ENCODE measurements around the gene DENND5B.
"Not testable (repeated sequence)": the region's sequence is repeated elsewhere in the genome, so short reads cannot be mapped to it uniquely, and the experiment has no call there.

DENND5B gene

GRCh38 chr12:31590642-31591379, at the start of gene DENND5B:
Gene DENND5B (minus strand): TSS chr12:31591136. CDS start chr12:31590832, 304 bp downstream.
- no peak for DNase-seq (ENCODE audit: low read depth in 2 of 2, low spot score in 1 of 2)

GRCh38 chr12:31634620-31635019, 43.7 kb upstream of the DENND5B start:
- DNase-seq (ENCODE audit: low read depth in 2 of 2, low spot score in 1 of 2), result no peak

GRCh38 chr12:31633464-31633863, 42.5 kb upstream of the DENND5B start:
- DNase-seq (ENCODE audit: low read depth in 2 of 2, low spot score in 1 of 2), result no peak

GRCh38 chr12:31631809-31632208, 40.9 kb upstream of the DENND5B start:
- no peak for DNase-seq (ENCODE audit: low read depth in 2 of 2, low spot score in 1 of 2)

DNA sequence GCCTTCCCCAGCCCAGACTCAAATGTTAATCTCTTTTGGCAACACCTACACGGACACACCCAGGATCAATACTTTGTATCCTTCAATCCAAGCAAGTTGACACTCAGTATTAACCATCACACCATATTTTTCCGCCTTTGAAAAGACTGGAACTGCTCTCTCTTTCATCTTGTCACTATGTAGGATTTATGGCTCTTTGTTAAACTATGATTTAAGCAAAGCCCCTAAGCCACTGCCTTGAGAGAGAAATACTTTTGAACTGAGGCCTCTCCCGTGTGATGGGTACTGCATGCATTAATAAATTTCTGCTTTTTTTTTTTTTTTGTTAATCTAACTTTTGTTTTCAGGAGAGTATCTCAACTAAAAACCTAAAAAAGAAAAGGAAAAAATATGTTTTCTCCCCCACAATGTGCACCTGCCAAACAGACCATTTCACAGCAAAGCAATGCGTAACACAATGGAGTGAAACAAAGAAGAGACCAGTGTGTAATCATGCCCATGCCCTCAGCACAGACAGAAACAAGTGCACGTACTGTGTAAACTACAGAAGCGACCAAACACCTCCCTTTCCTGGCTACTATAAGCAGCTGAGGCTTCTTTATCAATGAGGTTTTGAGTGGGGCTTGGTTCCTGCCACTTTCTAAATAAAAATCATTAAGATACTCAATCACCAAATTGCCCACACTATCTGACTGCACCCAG, 40.2 kb upstream of the DENND5B start:
- no peak for DNase-seq (ENCODE audit: low read depth in 2 of 2, low spot score in 1 of 2)

DNA sequence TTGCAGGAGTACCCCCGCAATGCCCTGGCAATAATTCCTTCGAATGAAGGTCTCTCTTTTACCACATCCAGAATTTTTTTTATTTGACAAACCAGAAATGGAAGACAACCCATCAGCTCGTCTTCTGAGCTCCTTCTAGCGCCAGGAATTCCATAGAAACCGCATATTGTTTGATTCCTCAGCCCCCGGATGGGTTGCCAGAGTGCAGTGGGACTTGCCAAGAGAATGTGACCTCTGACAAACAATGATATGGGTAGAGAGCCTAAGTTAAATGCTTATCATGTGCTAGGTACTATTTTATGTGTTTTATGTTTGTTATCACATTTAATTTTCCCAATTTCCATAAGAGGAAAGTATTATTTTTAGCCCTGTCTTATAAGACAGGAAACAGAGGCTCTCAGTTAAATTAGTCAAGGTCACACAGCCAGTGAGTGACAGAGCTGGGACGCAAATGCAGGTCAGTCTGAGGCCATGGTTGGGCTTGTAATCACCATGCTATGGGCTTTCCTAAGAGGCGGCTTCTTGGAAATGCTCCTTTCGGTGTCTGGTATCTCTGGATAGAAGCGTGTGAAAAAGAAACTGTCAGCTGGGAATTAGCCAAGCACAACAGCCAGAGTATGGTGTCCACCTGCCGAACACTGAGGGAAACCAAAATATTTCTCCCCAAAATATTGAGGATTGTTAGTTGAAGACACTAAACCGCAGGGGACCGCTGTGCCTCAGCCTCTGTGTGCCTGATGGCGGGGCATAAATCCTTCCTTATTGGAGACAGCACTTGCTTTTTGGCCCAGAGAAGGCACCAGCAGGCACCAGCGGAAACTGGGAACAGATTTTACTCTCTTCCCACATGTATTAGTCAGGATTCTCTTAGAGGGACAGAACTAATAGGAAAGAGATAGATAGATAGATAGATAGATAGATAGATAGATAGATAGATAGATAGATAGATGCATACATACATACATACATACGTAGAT, 39.1 kb upstream of the DENND5B start:
- no peak for DNase-seq (ENCODE audit: low read depth in 2 of 2, low spot score in 1 of 2)

DNA sequence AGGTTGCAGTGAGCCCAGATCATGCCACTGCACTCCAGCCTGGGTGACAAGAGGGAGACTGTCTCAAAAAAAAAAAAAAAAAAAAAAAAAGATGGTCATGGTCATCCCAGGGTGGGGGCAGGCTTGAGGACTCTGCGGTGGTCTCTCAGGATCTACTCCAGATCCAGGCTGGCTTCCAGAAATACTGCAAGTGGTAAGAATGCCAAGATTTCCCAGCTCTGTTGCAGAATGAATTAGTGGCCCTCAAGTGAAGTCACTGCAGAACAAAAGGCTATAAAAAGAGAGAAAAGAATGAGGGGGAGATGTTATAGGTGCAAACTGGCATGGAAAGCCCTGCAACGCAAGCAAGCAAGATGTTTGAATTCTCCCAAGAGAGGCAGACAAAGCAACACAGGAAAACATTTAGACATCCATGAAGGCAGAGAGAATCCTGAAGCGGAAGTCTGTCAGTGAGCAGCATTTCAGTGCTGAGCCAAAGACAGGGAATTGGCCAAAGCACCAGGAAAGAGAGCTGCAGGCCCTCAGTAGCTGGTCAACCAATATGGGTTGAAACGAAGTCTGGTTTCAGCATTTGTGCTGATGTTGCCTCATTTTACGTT, 36.6 kb upstream of the DENND5B start:
- no peak for DNase-seq (ENCODE audit: low read depth in 2 of 2, low spot score in 1 of 2)

DNA sequence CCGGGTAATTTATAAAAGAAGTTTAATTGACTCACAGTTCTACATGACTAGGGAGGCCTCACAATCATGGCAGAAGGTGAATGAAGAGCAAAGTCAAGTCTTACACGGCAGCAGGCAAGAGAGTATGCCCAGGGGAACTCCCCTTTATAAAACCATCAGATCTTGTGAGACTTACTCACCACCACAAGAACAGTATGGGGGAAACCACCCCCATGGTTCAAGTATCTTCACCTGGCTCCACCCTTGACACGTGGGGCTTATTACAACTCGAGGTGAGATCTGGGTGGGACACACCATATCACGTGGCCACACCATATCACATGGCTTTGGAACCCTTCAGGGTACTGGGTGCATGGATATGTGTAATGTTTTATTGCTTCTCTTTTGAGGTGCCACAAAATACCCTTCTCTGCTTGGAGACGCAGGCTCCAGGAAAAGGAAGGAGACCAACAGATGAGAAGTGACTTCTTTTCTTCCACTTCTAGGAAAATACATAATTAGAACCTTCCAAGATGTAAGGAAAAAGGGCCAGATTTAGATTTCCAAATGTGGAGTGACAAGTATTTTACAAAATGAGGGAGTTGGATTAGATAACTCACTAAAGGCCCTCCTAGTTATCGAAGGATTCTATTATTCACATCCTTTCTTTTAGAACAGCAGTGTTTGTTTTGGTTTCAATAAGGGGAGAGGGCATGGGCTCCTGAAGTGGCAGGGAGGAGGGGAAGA, 35.5 kb upstream of the DENND5B start:
- DNase-seq (ENCODE audit: low read depth in 2 of 2, low spot score in 1 of 2), result no peak

- DNase-seq (ENCODE audit: low read depth in 2 of 2, low spot score in 1 of 2), result no peak
Observed at GRCh38 chr12:31622038-31622437, 31.1 kb upstream of the DENND5B start.

GRCh38 chr12:31620311-31620710, 29.4 kb upstream of the DENND5B start:
- no peak for DNase-seq (ENCODE audit: low read depth in 2 of 2, low spot score in 1 of 2)

GRCh38 chr12:31618228-31619025, 27.5 kb upstream of the DENND5B start:
- no peak for DNase-seq (ENCODE audit: low read depth in 2 of 2, low spot score in 1 of 2)

GRCh38 chr12:31612819-31613218, 21.9 kb upstream of the DENND5B start:
- no peak for DNase-seq (ENCODE audit: low read depth in 2 of 2, low spot score in 1 of 2)

GRCh38 chr12:31608299-31608698, 17.4 kb upstream of the DENND5B start:
- DNase-seq (ENCODE audit: low read depth in 2 of 2, low spot score in 1 of 2), result not testable (repeated sequence)

DNA sequence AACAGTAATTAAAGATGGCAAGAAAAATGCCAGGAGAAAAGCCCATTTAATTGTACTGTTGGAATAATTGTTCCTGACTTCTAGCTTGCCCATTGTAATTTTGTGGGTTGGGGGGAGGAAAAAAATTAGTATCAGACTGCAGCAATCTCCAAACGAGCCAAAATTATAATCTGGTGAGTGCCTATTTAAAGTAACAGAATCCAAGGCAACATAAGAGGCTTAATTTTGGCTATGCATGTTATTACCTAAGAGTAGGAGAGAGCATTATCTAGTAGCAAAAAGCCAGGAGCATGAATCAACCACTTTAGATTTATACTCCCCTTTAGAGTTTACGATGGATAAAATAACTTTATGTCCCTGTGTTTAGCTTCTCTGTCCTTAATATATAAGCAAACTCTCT, 14.6 kb upstream of the DENND5B start:
- no peak for DNase-seq (ENCODE audit: low read depth in 2 of 2, low spot score in 1 of 2)

GRCh38 chr12:31603546-31604009, 12.6 kb upstream of the DENND5B start:
- no peak for DNase-seq (ENCODE audit: low read depth in 2 of 2, low spot score in 1 of 2)

DNA sequence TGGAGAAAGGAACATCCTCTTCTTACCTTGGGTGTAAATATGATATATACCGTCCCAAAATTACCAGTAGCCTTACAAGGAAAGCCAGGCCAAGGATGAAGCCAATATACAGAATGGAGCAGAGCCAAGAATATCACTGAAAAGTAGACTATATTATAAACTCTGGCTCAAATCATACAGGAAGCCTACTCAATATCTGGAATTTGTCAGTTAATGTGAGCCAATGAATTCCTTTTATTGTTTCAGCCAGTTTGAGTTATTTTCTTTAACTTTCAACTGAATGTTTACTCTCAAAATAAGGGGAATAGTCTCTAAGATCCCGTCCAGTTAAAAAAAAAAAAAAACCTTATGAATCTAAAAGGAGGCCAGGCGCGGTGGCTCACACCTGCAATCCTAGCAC, 9.8 kb upstream of the DENND5B start:
- DNase-seq (ENCODE audit: low read depth in 2 of 2, low spot score in 1 of 2), result no peak

DNA sequence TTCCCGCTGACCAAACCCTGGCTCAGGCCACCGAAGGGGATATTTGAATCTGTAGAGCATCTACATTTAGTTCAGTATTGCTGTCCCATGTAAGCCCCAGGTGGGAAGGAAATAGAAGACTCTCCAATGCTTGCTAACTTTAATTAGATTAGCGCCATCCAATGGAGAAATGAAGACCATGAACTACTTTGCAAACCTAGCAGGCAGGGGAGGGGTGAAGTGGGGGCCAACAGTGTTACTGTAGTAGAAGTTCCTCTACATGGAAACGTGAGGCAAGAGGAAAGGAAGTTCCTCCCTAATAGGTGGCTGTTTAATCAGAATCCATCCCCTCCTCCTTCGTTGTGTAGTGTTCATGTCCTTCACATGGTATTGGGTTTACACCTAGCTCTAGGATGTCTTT, 9.3 kb upstream of the DENND5B start:
- DNase-seq (ENCODE audit: low read depth in 2 of 2, low spot score in 1 of 2), result no peak

GRCh38 chr12:31599053-31599452, 8.1 kb upstream of the DENND5B start:
- no peak for DNase-seq (ENCODE audit: low read depth in 2 of 2, low spot score in 1 of 2)

GRCh38 chr12:31597066-31597465, 6.1 kb upstream of the DENND5B start:
- DNase-seq (ENCODE audit: low read depth in 2 of 2, low spot score in 1 of 2), result no peak

DNA sequence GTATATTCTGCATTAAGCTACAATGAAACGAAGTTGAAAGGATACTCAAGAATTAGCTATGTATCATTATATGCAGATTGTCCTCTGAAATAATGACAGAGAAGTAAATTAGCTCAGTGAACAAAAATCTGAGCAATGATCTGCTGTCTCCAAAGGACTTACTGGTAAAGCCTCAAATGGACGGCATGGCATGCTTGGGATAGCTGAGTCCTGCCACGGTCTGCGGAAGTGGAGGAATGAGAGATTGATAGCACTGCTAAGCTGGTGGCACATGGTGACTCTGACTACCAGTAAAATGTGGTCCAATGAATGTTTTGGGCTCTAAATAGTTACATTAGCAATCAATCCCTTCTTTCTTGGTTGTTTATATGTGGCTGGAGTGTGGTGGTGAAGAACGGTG, 3.7 kb upstream of the DENND5B start:
- no peak for DNase-seq (ENCODE audit: low read depth in 2 of 2, low spot score in 1 of 2)
